H54 (cell line): Measurements from ENCODE around the gene ZNF76.

Source experiments
- DNase-seq: peaks from one replicate; pipeline ENCODE4 v3.0.0; 2011; ENCODE audit warnings: low spot score, mixed read lengths; ENCODE audit not compliant: insufficient read length
- FAIRE-seq: peaks from 3 replicates; lab custom pipeline; 2011; peaks lifted over from hg19 to GRCh38; lab: Jason Lieb, UNC
- POLR2A ChIP-seq: IDR thresholded peaks from 2 replicates; pipeline ENCODE4 v1.6.1; 2011; ENCODE audit warnings: low read depth, mild to moderate bottlenecking, low read length

Gene ZNF76

GRCh38 chr6:35259194-35259947 is at the start of gene ZNF76:
TSS of gene ZNF76 (plus strand) at chr6:35259735. CDS start at chr6:35281152, 21,417 bp downstream.
- FAIRE-seq: peak; percentile 53

GRCh38 chr6:35213298-35213791 is 46.2 kb upstream of the ZNF76 start:
- FAIRE-seq: no peak
- no peak for TF ChIP-seq POLR2A
- DNase-seq: no peak

More at GRCh38 chr6:35259194-35259947, at the start of gene ZNF76:
- DNase-seq: peak; percentile 95
- TF ChIP-seq POLR2A: peak; percentile 55

- TF ChIP-seq POLR2A: no peak
- no peak for DNase-seq
- FAIRE-seq: no peak
Observed at GRCh38 chr6:35213824-35214756, 45.4 kb upstream of the ZNF76 start, which contains the start of gene SCUBE3. TSS of gene SCUBE3 (plus strand) at chr6:35213956. CDS start at chr6:35214419, 463 bp downstream.

- no peak for TF ChIP-seq POLR2A
- DNase-seq (no peak), FAIRE-seq (no peak)
Observed at GRCh38 chr6:35214869-35215664, 44.5 kb upstream of the ZNF76 start.

GRCh38 chr6:35215665-35216411 is 43.7 kb upstream of the ZNF76 start:
- DNase-seq (no peak), FAIRE-seq (no peak)
- TF ChIP-seq POLR2A: no peak

- no peak for FAIRE-seq
- no peak for DNase-seq
- no peak for TF ChIP-seq POLR2A
Observed at GRCh38 chr6:35216412-35216732, 43.2 kb upstream of the ZNF76 start.

GRCh38 chr6:35216851-35217811 is 42.4 kb upstream of the ZNF76 start:
- no peak for FAIRE-seq
- no peak for DNase-seq
- no peak for TF ChIP-seq POLR2A

GRCh38 chr6:35218021-35218420 is 41.5 kb upstream of the ZNF76 start:
- FAIRE-seq: no peak
- DNase-seq: no peak
- TF ChIP-seq POLR2A: no peak

- DNase-seq (no peak), FAIRE-seq (no peak)
- TF ChIP-seq POLR2A: no peak
Observed at GRCh38 chr6:35218456-35218855, 41.1 kb upstream of the ZNF76 start.

- FAIRE-seq (no peak), DNase-seq (no peak)
- no peak for TF ChIP-seq POLR2A
Observed at GRCh38 chr6:35219683-35220326, 39.7 kb upstream of the ZNF76 start.

- no peak for DNase-seq
- FAIRE-seq: no peak
- TF ChIP-seq POLR2A: no peak
Observed at GRCh38 chr6:35220711-35221110, 38.8 kb upstream of the ZNF76 start.

GRCh38 chr6:35223396-35223795 is 36.1 kb upstream of the ZNF76 start:
- TF ChIP-seq POLR2A: no peak
- DNase-seq (no peak), FAIRE-seq (no peak)
